Mesenteric fat pad (tissue), 1 donor: ENCODE data around the gene NTRK2. TPM values are rescaled to one million over a fixed set of nuclear protein-coding genes. Genes with fewer than 3 reads are reported as not detected.

Source experiments
- DNase-seq: peaks from one replicate; pipeline ENCODE4 v3.0.0-alpha.2; 2020; ENCODE audit warnings: low spot score
- total RNA-seq: library from RNA; stranded (reverse); fragmentation: NEBNext Ultra II Directional; extraction: Animal tissue kit (Norgen Biotek cat#: 25700); gene quantifications from one replicate; pipeline ENCODE4 v1.2.1, GENCODE V29; 2021
- donor health status: DM: yes; HTN: yes; CAD: no.

NTRK2 gene
- total RNA-seq, 1 donor from 2014 or later = 14.4 TPM

GRCh38 chr9:84731696-84732095, 62.2 kb downstream of the NTRK2 start:
- no peak for DNase-seq

- no peak for DNase-seq
Measured at GRCh38 chr9:84736081-84736480, 66.6 kb downstream of the NTRK2 start.

- DNase-seq = no peak
Measured at GRCh38 chr9:84736536-84736935, 67.0 kb downstream of the NTRK2 start.

GRCh38 chr9:84738353-84738752, 68.8 kb downstream of the NTRK2 start:
- DNase-seq = no peak

GRCh38 chr9:84742261-84742660, 72.7 kb downstream of the NTRK2 start:
- DNase-seq = no peak

GRCh38 chr9:84744195-84744594, 74.7 kb downstream of the NTRK2 start:
- no peak for DNase-seq

- DNase-seq = no peak
Measured at GRCh38 chr9:84744726-84745125, 75.2 kb downstream of the NTRK2 start.

GRCh38 chr9:84748112-84748511, 78.6 kb downstream of the NTRK2 start:
- DNase-seq = no peak

GRCh38 chr9:84750152-84750865, 80.8 kb downstream of the NTRK2 start:
- DNase-seq = no peak

- no peak for DNase-seq
Measured at GRCh38 chr9:84751921-84752320, 82.4 kb downstream of the NTRK2 start.

- no peak for DNase-seq
Measured at GRCh38 chr9:84754461-84754860, 84.9 kb downstream of the NTRK2 start.

GRCh38 chr9:84754881-84755280, 85.4 kb downstream of the NTRK2 start:
- DNase-seq = no peak

GRCh38 chr9:84755380-84755779, 85.9 kb downstream of the NTRK2 start:
- no peak for DNase-seq

- no peak for DNase-seq
Measured at GRCh38 chr9:84756171-84756570, 86.6 kb downstream of the NTRK2 start.

GRCh38 chr9:84756731-84757130, 87.2 kb downstream of the NTRK2 start:
- DNase-seq = no peak

- no peak for DNase-seq
Measured at GRCh38 chr9:84758817-84759216, 89.3 kb downstream of the NTRK2 start.

- no peak for DNase-seq
Measured at GRCh38 chr9:84759300-84759750, 89.8 kb downstream of the NTRK2 start.

- DNase-seq = no peak
Measured at GRCh38 chr9:84759804-84760203, 90.3 kb downstream of the NTRK2 start.

- DNase-seq = no peak
Measured at GRCh38 chr9:84761137-84761808, 91.7 kb downstream of the NTRK2 start.

GRCh38 chr9:84772511-84772910, 103.0 kb downstream of the NTRK2 start:
- no peak for DNase-seq

- no peak for DNase-seq
Measured at GRCh38 chr9:84773022-84773421, 103.5 kb downstream of the NTRK2 start.

GRCh38 chr9:84775056-84775643, 105.6 kb downstream of the NTRK2 start:
- DNase-seq = no peak

- no peak for DNase-seq
Measured at GRCh38 chr9:84778570-84778969, 109.0 kb downstream of the NTRK2 start.
